IPS DF 4.7 (cell line): ENCODE results near the gene MINK1.

Experiments used
- DNase-seq: peaks from one replicate; pipeline ENCODE4 v3.0.0-alpha.2; 2013; ENCODE audit warnings: low spot score; ENCODE audit errors: extremely low read depth

Gene MINK1

GRCh38 chr17:4833178-4833940, at the start of gene MINK1:
Gene MINK1 (plus strand): TSS chr17:4833340. CDS start chr17:4833584, 244 bp downstream.
- DNase-seq, result no peak

GRCh38 chr17:4785311-4786105, 47.6 kb upstream of the MINK1 start:
- DNase-seq, result no peak

- no peak for DNase-seq
These were observed 47.0 kb upstream of the MINK1 start, which contains the start of gene VMO1 for GRCh38 chr17:4786106-4786511. Gene VMO1 (minus strand): TSS chr17:4786364. CDS start chr17:4786352, 12 bp downstream.

- no peak for DNase-seq
These were observed 46.6 kb upstream of the MINK1 start for GRCh38 chr17:4786516-4786915.

GRCh38 chr17:4788159-4788806, 44.9 kb upstream of the MINK1 start:
- DNase-seq, result no peak

- no peak for DNase-seq
These were observed 44.1 kb upstream of the MINK1 start, which contains the start of gene GLTPD2 for GRCh38 chr17:4788807-4789700. Gene GLTPD2 (plus strand): TSS chr17:4788964. CDS start chr17:4789012, 48 bp downstream.

- no peak for DNase-seq
These were observed 43.5 kb upstream of the MINK1 start for GRCh38 chr17:4789701-4789950.

GRCh38 chr17:4789951-4790704, 43.0 kb upstream of the MINK1 start:
- DNase-seq, result no peak

- no peak for DNase-seq
These were observed 42.4 kb upstream of the MINK1 start for GRCh38 chr17:4790705-4791088.

GRCh38 chr17:4795168-4795567, 38.0 kb upstream of the MINK1 start:
- no peak for DNase-seq

GRCh38 chr17:4796552-4796920, 36.6 kb upstream of the MINK1 start:
- no peak for DNase-seq

GRCh38 chr17:4800462-4801196, 32.5 kb upstream of the MINK1 start:
- no peak for DNase-seq

GRCh38 chr17:4802228-4802627, 30.9 kb upstream of the MINK1 start, which contains the start of gene C17orf114:
Gene C17orf114 (minus strand): TSS chr17:4802328.
- no peak for DNase-seq

- DNase-seq, result no peak
These were observed 26.7 kb upstream of the MINK1 start for GRCh38 chr17:4806456-4806776.

- no peak for DNase-seq
These were observed 26.1 kb upstream of the MINK1 start, which contains the start of gene PLD2 for GRCh38 chr17:4806777-4807604. Gene PLD2 (plus strand): TSS chr17:4807152. CDS start chr17:4807773, 621 bp downstream.

GRCh38 chr17:4807605-4808377, 25.3 kb upstream of the MINK1 start:
- no peak for DNase-seq

- DNase-seq, result no peak
These were observed 24.8 kb upstream of the MINK1 start for GRCh38 chr17:4808378-4808767.

- DNase-seq, result no peak
These were observed 22.3 kb upstream of the MINK1 start for GRCh38 chr17:4810696-4811290.
